Measurements from ENCODE around the gene PBXIP1. TPM values are rescaled to one million over a fixed set of nuclear protein-coding genes. Genes with fewer than 3 reads are reported as not detected.

PBXIP1 gene
- total and polyA plus RNA-seq, 7 donors: 13.6 to 149 (median 77.7) TPM

- intact Hi-C loops (cut with DNase I): no loop called here
- no peak overlapping the region for H3K27ac ChIP-seq
- TF ChIP-seq CTCF (IDR thresholded peaks at IDR 0.05): no peak
- H3K27me3 ChIP-seq (ENCODE audit: insufficient read depth in 3 of 3, low read length in 2 of 3): no peaks in the 10 kb centered on the region
- no peaks in the 10 kb centered on the region for H3K9me3 ChIP-seq
- H3K4me3 ChIP-seq: no peak overlapping the region
- WGBS, 3 donors: 88% methylated on average over 1 of the region's 1 CpG
- ATAC-seq (no peak), DNase-seq (no peak)
- H3K36me3 ChIP-seq (ENCODE audit: insufficient read depth in 1 of 2, low read depth in 1 of 2): peaks cover 2 to 18% of the 10 kb centered on the region in 2 donors
- H3K4me1 ChIP-seq: peaks cover 10% of the 10 kb centered on the region
Measured at GRCh38 chr1:154940213-154940560, 15.7 kb downstream of the PBXIP1 start.

GRCh38 chr1:154938604-154939399 is 17.1 kb downstream of the PBXIP1 start:
- H3K36me3 ChIP-seq (ENCODE audit: insufficient read depth in 1 of 2, low read depth in 1 of 2): peaks cover 0 to 6% of the 10 kb centered on the region in 2 donors
- H3K27ac ChIP-seq: peak overlapping the region; percentile 95
- no peaks in the 10 kb centered on the region for H3K9me3 ChIP-seq
- H3K4me3 ChIP-seq: no peak overlapping the region
- DNase-seq (no peak), ATAC-seq (no peak)
- 91 to 96% (median 91%) methylated on average over 7 of the region's 7 CpGs for WGBS, 3 donors
- TF ChIP-seq CTCF (IDR thresholded peaks at IDR 0.05): no peak
- intact Hi-C loops (cut with DNase I): loop anchor here in 1 of 2 donors (10.0 kb wide), 1 partner anchor 374 kb away; the partner anchor contains the start of gene CHRNB2
- peaks cover 4% of the 10 kb centered on the region for H3K4me1 ChIP-seq
- no peaks in the 10 kb centered on the region for H3K27me3 ChIP-seq (ENCODE audit: insufficient read depth in 3 of 3, low read length in 2 of 3)

GRCh38 chr1:154937988-154938386 is 17.9 kb downstream of the PBXIP1 start:
- 85 to 94% (median 87%) methylated on average over 8 of the region's 8 CpGs for WGBS, 3 donors
- Histone ChIP-seq H3K9me3 (no peaks in the 10 kb centered on the region), H3K27me3 (ENCODE audit: insufficient read depth in 3 of 3, low read length in 2 of 3) (no peaks in the 10 kb centered on the region), H3K36me3 (ENCODE audit: insufficient read depth in 1 of 2, low read depth in 1 of 2) (peaks cover 0 to 6% of the 10 kb centered on the region in 2 donors), H3K4me3 (peak overlapping the region; percentile 76), H3K27ac (peak overlapping the region; percentile 95), H3K4me1 (peaks cover 4% of the 10 kb centered on the region)
- no peak for TF ChIP-seq CTCF (IDR thresholded peaks at IDR 0.05)
- no peak for DNase-seq
- intact Hi-C loops (cut with DNase I): loop anchor here in 1 of 2 donors (10.0 kb wide), 1 partner anchor 373 kb away; the partner anchor contains the start of gene CHRNB2
- ATAC-seq: no peak

DNA sequence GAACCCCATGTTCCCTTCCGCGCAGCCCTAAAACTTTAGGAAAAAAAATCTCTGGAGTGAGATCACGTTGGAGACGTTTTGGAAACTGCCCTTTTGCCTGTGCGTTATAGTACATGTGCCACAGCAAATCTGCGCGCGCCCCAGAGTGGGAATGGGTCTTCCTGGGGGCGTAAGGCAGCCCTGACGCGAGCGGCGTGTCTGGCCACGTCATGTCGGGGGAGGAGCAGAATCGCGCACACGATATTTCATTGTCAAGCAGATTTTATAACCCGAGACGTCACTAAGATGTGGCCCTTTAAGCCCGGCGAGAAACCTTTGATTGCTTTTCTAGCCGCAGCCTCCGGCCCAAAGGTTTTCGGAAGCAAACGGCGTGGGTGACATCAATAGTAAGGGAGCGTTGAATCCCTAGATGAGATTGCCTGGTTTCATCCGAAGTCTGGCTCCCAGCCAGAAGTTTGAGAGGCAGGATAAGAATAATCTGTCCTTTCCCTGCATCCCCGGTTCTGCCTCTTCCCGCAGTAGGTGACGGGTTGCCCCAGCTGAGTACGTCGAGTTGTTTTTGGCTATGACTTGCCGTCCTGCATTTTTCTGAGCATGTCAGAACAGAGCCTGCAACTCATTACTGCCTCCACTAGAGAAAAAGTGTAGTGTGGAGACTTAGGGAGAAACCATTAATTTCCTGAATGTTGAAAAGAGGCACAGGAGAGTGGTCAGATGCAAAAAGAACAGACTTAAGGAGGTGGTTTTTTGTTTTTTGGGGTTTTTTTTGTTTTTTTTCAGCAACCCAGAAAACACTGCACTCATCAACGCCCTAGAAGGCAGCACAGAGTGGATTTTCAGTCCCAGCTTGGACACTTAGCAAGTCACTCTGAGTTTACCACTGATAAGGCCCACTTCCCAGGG is 18.6 kb downstream of the PBXIP1 start:
- TF ChIP-seq CTCF (IDR thresholded peaks at IDR 0.05): peak; percentile 20
- ATAC-seq (peak; percentile 85 to 90 (median 86)), DNase-seq (peak; percentile 91 to 96)
- Histone ChIP-seq H3K4me3 (peak overlapping the region; percentile 76), H3K27me3 (ENCODE audit: insufficient read depth in 3 of 3, low read length in 2 of 3) (no peaks in the 10 kb centered on the region), H3K4me1 (peaks cover 4% of the 10 kb centered on the region), H3K36me3 (ENCODE audit: insufficient read depth in 1 of 2, low read depth in 1 of 2) (peaks cover 0 to 4% of the 10 kb centered on the region in 2 donors), H3K9me3 (no peaks in the 10 kb centered on the region), H3K27ac (peak overlapping the region; percentile 95)
- intact Hi-C loops (cut with DNase I): loop anchor here in 1 of 2 donors (10.0 kb wide), 1 partner anchor 373 kb away; the partner anchor contains the start of gene CHRNB2
- 1% methylated on average over 36 of the region's 36 CpGs for WGBS, 3 donors
